HepG2 (cell line): ENCODE measurements around the gene C11orf24. TPM values are rescaled to one million over a fixed set of nuclear protein-coding genes. Genes with fewer than 3 reads are reported as not detected.
A peak's percentile ranks its signal among the peaks of the same experiment; 100 is the strongest.

Experiments used
- BHLHE40 ChIP-seq: IDR thresholded peaks from 2 replicates; pipeline ENCODE4 v1.6.1; 2011; ENCODE audit warnings: low read length, improper control_type of control experiment
- CBFB ChIP-seq: sonication (generic); formaldehyde crosslinking; IDR thresholded peaks from 2 replicates; pipeline ENCODE4 v1.4.0; 2020; ENCODE audit warnings: missing genetic modification reagents
- CBX1 ChIP-seq: IDR thresholded peaks from one replicate; pipeline ENCODE4 v1.6.1; 2016; ENCODE audit warnings: antibody characterized with exemption, low read depth
- CCAR2 ChIP-seq: fragments of 200-400 bp; formaldehyde crosslinking; optimal IDR thresholded peaks from 2 replicates; pipeline ENCODE3; 2018; ENCODE audit warnings: low read depth, mild to moderate bottlenecking, low read length, moderate library complexity
- HMGA1 ChIP-seq: sonication (generic); formaldehyde crosslinking; conservative IDR thresholded peaks from 2 replicates; pipeline ENCODE4 v1.4.0; 2020; ENCODE audit warnings: missing genetic modification reagents
- NRL ChIP-seq: sonication (generic); formaldehyde crosslinking; IDR thresholded peaks from 2 replicates; pipeline ENCODE4 v1.5.0; 2020; ENCODE audit warnings: missing genetic modification reagents, mild to moderate bottlenecking, moderate library complexity, borderline replicate concordance
- SOX6 ChIP-seq, 2 experiments: fragments of 450-650 bp in 1 of 2; sonication (generic) in 1 of 2; formaldehyde crosslinking in 1 of 2; IDR thresholded peaks; 2 replicates each; pipeline versions ENCODE4 v1.4.0 to v1.6.1; 2017 to 2020; ENCODE audit warnings: antibody characterized with exemption in 1 of 2, mild to moderate bottlenecking in 1 of 2, missing genetic modification reagents in 1 of 2
- TAF1 ChIP-seq: sonication (generic); formaldehyde crosslinking; IDR thresholded peaks from 2 replicates; pipeline ENCODE4 v1.4.0; 2020; ENCODE audit warnings: missing genetic modification reagents
- TBX3 ChIP-seq: fragments of 450-650 bp; IDR thresholded peaks from 2 replicates; pipeline ENCODE4 v1.6.1; 2017; ENCODE audit warnings: antibody characterized with exemption, mild to moderate bottlenecking, inconsistent platforms, borderline replicate concordance
- ZNF20 ChIP-seq: sonication (generic); formaldehyde crosslinking; IDR thresholded peaks from 2 replicates; pipeline ENCODE4 v1.4.0; 2020; ENCODE audit warnings: mild to moderate bottlenecking, moderate library complexity, missing genetic modification reagents
- ZNF543 ChIP-seq: sonication (generic); formaldehyde crosslinking; IDR thresholded peaks from 2 replicates; pipeline ENCODE4 v1.4.0; 2020; ENCODE audit warnings: mild to moderate bottlenecking, missing genetic modification reagents
- ZNF570 ChIP-seq: sonication (generic); formaldehyde crosslinking; IDR thresholded peaks from 2 replicates; pipeline ENCODE4 v1.4.0; 2020; ENCODE audit warnings: mild to moderate bottlenecking, missing genetic modification reagents, borderline replicate concordance
- ZNF782 ChIP-seq: sonication (generic); formaldehyde crosslinking; IDR thresholded peaks from 2 replicates; pipeline ENCODE4 v1.4.0; 2020; ENCODE audit warnings: missing genetic modification reagents, mild to moderate bottlenecking, borderline replicate concordance
- ZSCAN30 ChIP-seq: sonication (generic); formaldehyde crosslinking; IDR thresholded peaks from 2 replicates; pipeline ENCODE4 v1.5.0; 2020; ENCODE audit warnings: mild to moderate bottlenecking, missing genetic modification reagents
- polyA plus RNA-seq, 8 experiments: library from polyadenylated mRNA; depleted of rRNA in 3 of 8; stranded (reverse) in 7 of 8; unstranded in 1 of 8; fragments of >200 nt; fragmentation: Illumina TruSeq in 4 of 8; extraction: Trizol in 4 of 8; gene quantifications; 2 replicates each; pipeline versions ENCODE4 v1.2.1 to v1.2.3, GENCODE V29; 2011 to 2016; ENCODE audit warnings: low read depth in 4 of 8, missing spikeins in 1 of 8, mixed read lengths in 1 of 8; ENCODE audit not compliant: insufficient read depth in 1 of 8
- total RNA-seq, 5 experiments: library from RNA; depleted of rRNA; stranded (reverse); fragments of >200 nt; fragmentation: Illumina TruSeq; extraction: Trizol; gene quantifications; 2 replicates each; pipeline ENCODE4 v1.2.3, GENCODE V29; 2016; ENCODE audit warnings: low read depth in 1 of 5
- TF ChIP-seq, protein P1 (sequence below): sonication (generic); formaldehyde crosslinking; IDR thresholded peaks from 2 replicates; pipeline ENCODE4 v1.4.0; 2020; ENCODE audit warnings: missing genetic modification reagents, borderline replicate concordance
- TF ChIP-seq, protein P2 (sequence below): sonication (generic); formaldehyde crosslinking; IDR thresholded peaks from 2 replicates; pipeline ENCODE4 v1.5.0; 2020; ENCODE audit warnings: missing genetic modification reagents
- TF ChIP-seq, protein P3 (sequence below): IDR thresholded peaks from 2 replicates; pipeline ENCODE4 v1.6.1; 2016; ENCODE audit warnings: low read depth, control low read depth
- TF ChIP-seq, protein P4 (sequence below): sonication (generic); formaldehyde crosslinking; IDR thresholded peaks from 2 replicates; pipeline ENCODE4 v1.8.1; 2022; ENCODE audit warnings: mild to moderate bottlenecking, missing genetic modification reagents
- TF ChIP-seq, protein P5 (sequence below): sonication (generic); formaldehyde crosslinking; IDR thresholded peaks from 2 replicates; pipeline ENCODE4 v1.4.0; 2020; ENCODE audit warnings: mild to moderate bottlenecking, missing genetic modification reagents

C11orf24 gene
- total and polyA plus RNA-seq, 2 of the 13 experiments (the other 11 are each of a cell fraction or from before 2014, with no cell fraction given) = 52.9 to 55.5 TPM

DNA sequence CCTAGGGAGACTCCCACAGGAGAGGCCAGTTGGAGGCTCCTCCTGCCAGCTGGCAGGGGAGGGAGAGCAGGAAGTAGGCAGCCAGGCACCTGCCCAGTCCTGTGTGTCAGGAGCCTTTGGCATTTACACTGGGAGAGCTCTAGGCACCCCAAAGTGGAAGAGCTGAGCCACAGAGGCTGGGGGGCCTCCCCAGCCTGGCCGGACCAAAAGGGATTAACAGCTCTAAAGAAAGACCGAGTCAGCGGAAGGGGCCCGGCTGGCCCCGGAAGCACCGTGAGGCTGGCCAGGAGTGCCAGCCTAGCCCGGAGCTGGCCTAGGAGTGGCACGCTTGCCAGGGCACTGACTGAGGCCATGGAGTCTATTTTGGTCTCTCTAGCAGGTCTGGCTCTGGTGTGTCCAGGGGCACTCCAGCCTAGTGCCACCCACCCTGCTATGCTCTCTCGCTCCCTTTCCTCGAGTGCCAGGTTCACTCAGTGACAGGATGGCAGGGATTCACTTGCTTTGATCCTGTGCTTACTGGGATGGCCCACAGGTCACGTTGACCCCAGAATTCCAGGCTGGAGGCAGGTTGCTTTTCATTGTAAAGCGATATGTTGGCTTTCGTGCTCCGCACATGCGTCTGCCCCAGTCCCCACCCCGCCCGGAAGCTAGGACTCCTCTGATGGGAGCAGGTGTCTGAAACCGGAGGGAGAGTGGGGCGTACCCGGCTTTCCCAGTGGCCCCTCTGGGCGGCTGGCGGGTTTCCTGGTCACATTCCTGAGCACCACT is 55.4 kb downstream of the C11orf24 start (continued):
- TF ChIP-seq, protein P1, sequence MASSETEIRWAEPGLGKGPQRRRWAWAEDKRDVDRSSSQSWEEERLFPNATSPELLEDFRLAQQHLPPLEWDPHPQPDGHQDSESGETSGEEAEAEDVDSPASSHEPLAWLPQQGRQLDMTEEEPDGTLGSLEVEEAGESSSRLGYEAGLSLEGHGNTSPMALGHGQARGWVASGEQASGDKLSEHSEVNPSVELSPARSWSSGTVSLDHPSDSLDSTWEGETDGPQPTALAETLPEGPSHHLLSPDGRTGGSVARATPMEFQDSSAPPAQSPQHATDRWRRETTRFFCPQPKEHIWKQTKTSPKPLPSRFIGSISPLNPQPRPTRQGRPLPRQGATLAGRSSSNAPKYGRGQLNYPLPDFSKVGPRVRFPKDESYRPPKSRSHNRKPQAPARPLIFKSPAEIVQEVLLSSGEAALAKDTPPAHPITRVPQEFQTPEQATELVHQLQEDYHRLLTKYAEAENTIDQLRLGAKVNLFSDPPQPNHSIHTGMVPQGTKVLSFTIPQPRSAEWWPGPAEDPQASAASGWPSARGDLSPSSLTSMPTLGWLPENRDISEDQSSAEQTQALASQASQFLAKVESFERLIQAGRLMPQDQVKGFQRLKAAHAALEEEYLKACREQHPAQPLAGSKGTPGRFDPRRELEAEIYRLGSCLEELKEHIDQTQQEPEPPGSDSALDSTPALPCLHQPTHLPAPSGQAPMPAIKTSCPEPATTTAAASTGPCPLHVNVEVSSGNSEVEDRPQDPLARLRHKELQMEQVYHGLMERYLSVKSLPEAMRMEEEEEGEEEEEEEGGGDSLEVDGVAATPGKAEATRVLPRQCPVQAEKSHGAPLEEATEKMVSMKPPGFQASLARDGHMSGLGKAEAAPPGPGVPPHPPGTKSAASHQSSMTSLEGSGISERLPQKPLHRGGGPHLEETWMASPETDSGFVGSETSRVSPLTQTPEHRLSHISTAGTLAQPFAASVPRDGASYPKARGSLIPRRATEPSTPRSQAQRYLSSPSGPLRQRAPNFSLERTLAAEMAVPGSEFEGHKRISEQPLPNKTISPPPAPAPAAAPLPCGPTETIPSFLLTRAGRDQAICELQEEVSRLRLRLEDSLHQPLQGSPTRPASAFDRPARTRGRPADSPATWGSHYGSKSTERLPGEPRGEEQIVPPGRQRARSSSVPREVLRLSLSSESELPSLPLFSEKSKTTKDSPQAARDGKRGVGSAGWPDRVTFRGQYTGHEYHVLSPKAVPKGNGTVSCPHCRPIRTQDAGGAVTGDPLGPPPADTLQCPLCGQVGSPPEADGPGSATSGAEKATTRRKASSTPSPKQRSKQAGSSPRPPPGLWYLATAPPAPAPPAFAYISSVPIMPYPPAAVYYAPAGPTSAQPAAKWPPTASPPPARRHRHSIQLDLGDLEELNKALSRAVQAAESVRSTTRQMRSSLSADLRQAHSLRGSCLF (CRISPR knock-in tag) = no peak
- TF ChIP-seq ZSCAN30 (CRISPR knock-in tag) (peak; percentile 52; the same call in 1 of the 2 replicates), ZNF782 (no peak), SOX6 (IDR thresholded peaks at IDR 0.05) (no peak), SOX6 (CRISPR knock-in tag; IDR thresholded peaks at IDR 0.05) (no peak), HMGA1 (CRISPR knock-in tag) (no peak), TAF1 (CRISPR knock-in tag) (peak; percentile 49; the same call in 1 of the 2 replicates), CCAR2 (no peak), ZNF570 (CRISPR knock-in tag) (no peak), TBX3 (no peak), CBFB (CRISPR knock-in tag) (no peak), BHLHE40 (no peak), CBX1 (no peak), NRL (no peak), ZNF543 (no peak), ZNF20 (CRISPR knock-in tag) (no peak)
- TF ChIP-seq, protein P2, sequence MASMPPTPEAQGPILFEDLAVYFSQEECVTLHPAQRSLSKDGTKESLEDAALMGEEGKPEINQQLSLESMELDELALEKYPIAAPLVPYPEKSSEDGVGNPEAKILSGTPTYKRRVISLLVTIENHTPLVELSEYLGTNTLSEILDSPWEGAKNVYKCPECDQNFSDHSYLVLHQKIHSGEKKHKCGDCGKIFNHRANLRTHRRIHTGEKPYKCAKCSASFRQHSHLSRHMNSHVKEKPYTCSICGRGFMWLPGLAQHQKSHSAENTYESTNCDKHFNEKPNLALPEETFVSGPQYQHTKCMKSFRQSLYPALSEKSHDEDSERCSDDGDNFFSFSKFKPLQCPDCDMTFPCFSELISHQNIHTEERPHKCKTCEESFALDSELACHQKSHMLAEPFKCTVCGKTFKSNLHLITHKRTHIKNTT (CRISPR knock-in tag) = no peak
- TF ChIP-seq, protein P3, sequence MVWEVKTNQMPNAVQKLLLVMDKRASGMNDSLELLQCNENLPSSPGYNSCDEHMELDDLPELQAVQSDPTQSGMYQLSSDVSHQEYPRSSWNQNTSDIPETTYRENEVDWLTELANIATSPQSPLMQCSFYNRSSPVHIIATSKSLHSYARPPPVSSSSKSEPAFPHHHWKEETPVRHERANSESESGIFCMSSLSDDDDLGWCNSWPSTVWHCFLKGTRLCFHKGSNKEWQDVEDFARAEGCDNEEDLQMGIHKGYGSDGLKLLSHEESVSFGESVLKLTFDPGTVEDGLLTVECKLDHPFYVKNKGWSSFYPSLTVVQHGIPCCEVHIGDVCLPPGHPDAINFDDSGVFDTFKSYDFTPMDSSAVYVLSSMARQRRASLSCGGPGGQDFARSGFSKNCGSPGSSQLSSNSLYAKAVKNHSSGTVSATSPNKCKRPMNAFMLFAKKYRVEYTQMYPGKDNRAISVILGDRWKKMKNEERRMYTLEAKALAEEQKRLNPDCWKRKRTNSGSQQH (CRISPR knock-in tag) = no peak
- TF ChIP-seq, protein P4, sequence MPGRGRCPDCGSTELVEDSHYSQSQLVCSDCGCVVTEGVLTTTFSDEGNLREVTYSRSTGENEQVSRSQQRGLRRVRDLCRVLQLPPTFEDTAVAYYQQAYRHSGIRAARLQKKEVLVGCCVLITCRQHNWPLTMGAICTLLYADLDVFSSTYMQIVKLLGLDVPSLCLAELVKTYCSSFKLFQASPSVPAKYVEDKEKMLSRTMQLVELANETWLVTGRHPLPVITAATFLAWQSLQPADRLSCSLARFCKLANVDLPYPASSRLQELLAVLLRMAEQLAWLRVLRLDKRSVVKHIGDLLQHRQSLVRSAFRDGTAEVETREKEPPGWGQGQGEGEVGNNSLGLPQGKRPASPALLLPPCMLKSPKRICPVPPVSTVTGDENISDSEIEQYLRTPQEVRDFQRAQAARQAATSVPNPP = no peak
- TF ChIP-seq, protein P5, sequence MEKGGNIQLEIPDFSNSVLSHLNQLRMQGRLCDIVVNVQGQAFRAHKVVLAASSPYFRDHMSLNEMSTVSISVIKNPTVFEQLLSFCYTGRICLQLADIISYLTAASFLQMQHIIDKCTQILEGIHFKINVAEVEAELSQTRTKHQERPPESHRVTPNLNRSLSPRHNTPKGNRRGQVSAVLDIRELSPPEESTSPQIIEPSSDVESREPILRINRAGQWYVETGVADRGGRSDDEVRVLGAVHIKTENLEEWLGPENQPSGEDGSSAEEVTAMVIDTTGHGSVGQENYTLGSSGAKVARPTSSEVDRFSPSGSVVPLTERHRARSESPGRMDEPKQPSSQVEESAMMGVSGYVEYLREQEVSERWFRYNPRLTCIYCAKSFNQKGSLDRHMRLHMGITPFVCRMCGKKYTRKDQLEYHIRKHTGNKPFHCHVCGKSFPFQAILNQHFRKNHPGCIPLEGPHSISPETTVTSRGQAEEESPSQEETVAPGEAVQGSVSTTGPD (CRISPR knock-in tag) = no peak
